MCF 10A (cell line): ENCODE measurements around the gene MAN1A1. TPM values are rescaled to one million over a fixed set of nuclear protein-coding genes. Genes with fewer than 3 reads are reported as not detected.

Source experiments
- BruUV-seq: library from RNA; stranded (reverse); fragments of 400-500 nt; replicated peaks from 2 replicates; lab custom pipeline; 2021; lab: Mats Ljungman, UMichigan
- CTCF ChIA-PET: fragments of 300-600 bp; sonication (Branson Sonifier 250); formaldehyde crosslinking; extraction: SDS; loops from one replicate; lab custom pipeline; 2021; ENCODE audit warnings: antibody characterized with exemption, inconsistent platforms; lab: Yijun Ruan, JAX
- POLR2A ChIA-PET: fragments of 300-600, 350-650 bp; sonication (Branson Sonifier 250); formaldehyde crosslinking; extraction: SDS; loops from one replicate; lab custom pipeline; 2020; ENCODE audit warnings: antibody characterized with exemption, inconsistent platforms; lab: Yijun Ruan, JAX
- DNase-seq: peaks from one replicate; pipeline ENCODE4 v3.0.0-alpha.2; 2018; ENCODE audit not compliant: unreplicated experiment
- H3K27ac Mint-ChIP-seq: one replicate; pipeline ENCODE4 v1.8.0; 2022; ENCODE audit warnings: mild to moderate bottlenecking, low read depth, mixed read lengths; ENCODE audit not compliant: unreplicated experiment
- H3K27me3 Mint-ChIP-seq: one replicate; pipeline ENCODE4 v1.8.0; 2022; ENCODE audit warnings: mixed read lengths; ENCODE audit not compliant: insufficient read depth, unreplicated experiment
- H3K36me3 Mint-ChIP-seq: one replicate; pipeline ENCODE4 v1.8.0; 2022; ENCODE audit warnings: mild to moderate bottlenecking, moderate library complexity, mixed read lengths; ENCODE audit not compliant: insufficient read depth, unreplicated experiment
- H3K4me1 Mint-ChIP-seq: one replicate; pipeline ENCODE4 v1.8.0; 2022; ENCODE audit warnings: mixed read lengths; ENCODE audit not compliant: insufficient read depth, unreplicated experiment
- H3K4me3 Mint-ChIP-seq: one replicate; pipeline ENCODE4 v1.8.0; 2022; ENCODE audit warnings: mild to moderate bottlenecking, moderate library complexity, mixed read lengths; ENCODE audit not compliant: unreplicated experiment
- H3K9me3 Mint-ChIP-seq: one replicate; pipeline ENCODE4 v1.8.0; 2022; ENCODE audit warnings: mixed read lengths; ENCODE audit not compliant: unreplicated experiment
- intact Hi-C: fragments of 100-400 bp; cut with micrococcal nuclease; formaldehyde crosslinking; loops from 2 replicates; pipeline ENCODE4 v1.14.1; 2022
- total RNA-seq: library from RNA; stranded (reverse); gene quantifications from 2 replicates; pipeline ENCODE4 v1.2.3, GENCODE V29; 2022
- TF ChIP-seq, protein P1 (sequence below): fragments of 200-600 bp; IDR thresholded peaks from one replicate; pipeline ENCODE4 v1.8.0; 2022; ENCODE audit warnings: antibody characterized with exemption, mild to moderate bottlenecking; ENCODE audit not compliant: unreplicated experiment

MAN1A1 gene
- total RNA-seq, 1 experiment from 2014 or later: 1.3 TPM

DNA sequence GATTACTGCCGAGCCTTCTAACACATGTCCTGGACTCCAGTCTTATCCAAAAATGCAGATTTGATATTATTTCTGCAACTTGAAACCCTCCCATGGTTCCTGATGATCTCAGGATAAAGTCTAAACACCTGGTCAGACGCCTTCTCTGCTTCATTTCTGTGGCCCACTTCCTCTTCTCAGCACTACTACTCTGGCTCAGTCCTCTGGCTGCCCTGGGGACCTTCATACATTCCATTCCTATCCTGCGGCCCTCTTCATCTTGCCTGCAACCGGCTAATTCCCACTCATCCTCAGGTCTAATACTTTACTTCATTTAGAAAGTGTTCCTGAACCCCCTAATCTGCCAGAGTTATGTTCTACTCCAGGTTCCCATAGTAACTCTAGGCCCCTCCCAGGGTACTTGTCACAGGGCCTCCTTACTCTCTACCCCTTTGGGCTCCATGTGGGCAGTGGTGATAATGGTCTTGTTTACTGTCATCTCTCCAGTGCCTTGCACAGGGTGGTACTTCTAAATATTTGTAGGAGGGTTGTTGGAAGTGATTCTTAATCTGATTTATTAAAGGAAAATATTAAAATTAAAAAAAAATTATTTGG, 18.9 kb downstream of the MAN1A1 start:
- H3K4me1 Mint-ChIP-seq: no peaks in the 10 kb centered on the region
- no TSS peak for BruUV-seq
- no peaks in the 10 kb centered on the region for H3K9me3 Mint-ChIP-seq
- H3K27ac Mint-ChIP-seq: no peak overlapping the region
- POLR2A ChIA-PET: no interaction called here
- no peak for DNase-seq
- no peaks in the 10 kb centered on the region for H3K36me3 Mint-ChIP-seq
- no peak overlapping the region for H3K4me3 Mint-ChIP-seq
- intact Hi-C loops: loop anchor here (5.0 kb wide), 2 partner anchors 747 to 1497 kb away; no protein-coding TSS in a partner anchor
- TF ChIP-seq, protein P1, sequence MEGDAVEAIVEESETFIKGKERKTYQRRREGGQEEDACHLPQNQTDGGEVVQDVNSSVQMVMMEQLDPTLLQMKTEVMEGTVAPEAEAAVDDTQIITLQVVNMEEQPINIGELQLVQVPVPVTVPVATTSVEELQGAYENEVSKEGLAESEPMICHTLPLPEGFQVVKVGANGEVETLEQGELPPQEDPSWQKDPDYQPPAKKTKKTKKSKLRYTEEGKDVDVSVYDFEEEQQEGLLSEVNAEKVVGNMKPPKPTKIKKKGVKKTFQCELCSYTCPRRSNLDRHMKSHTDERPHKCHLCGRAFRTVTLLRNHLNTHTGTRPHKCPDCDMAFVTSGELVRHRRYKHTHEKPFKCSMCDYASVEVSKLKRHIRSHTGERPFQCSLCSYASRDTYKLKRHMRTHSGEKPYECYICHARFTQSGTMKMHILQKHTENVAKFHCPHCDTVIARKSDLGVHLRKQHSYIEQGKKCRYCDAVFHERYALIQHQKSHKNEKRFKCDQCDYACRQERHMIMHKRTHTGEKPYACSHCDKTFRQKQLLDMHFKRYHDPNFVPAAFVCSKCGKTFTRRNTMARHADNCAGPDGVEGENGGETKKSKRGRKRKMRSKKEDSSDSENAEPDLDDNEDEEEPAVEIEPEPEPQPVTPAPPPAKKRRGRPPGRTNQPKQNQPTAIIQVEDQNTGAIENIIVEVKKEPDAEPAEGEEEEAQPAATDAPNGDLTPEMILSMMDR: no peak
- CTCF ChIA-PET: no interaction called here
- no peaks in the 10 kb centered on the region for H3K27me3 Mint-ChIP-seq

DNA sequence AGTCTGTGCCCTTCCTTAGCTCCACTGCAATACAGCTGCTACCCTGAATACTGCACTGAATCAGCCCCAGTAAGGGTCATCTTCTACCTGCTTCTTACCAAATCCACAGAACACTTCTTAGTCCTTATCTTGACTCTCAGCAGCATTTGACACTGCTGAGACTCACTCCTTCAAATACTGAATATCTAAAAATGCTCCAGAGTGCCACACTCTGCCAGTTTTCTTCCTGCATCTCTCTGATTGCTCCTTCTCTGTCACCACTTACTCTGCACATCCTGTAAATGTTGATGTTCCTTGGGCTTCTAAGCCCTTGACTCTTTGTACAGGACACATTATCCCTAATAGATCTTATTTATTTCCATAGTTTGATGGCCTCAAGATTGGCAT, 19.8 kb downstream of the MAN1A1 start:
- no TSS peak for BruUV-seq
- H3K36me3 Mint-ChIP-seq: no peaks in the 10 kb centered on the region
- no peaks in the 10 kb centered on the region for H3K9me3 Mint-ChIP-seq
- TF ChIP-seq, protein P1: no peak
- H3K4me1 Mint-ChIP-seq: no peaks in the 10 kb centered on the region
- no peak for DNase-seq
- H3K27me3 Mint-ChIP-seq: no peaks in the 10 kb centered on the region
- H3K4me3 Mint-ChIP-seq: no peak overlapping the region
- ChIA-PET POLR2A (no interaction called here), CTCF (no interaction called here)
- no peak overlapping the region for H3K27ac Mint-ChIP-seq
- intact Hi-C loops: loop anchor here (5.0 kb wide), 2 partner anchors 748 to 1498 kb away; no protein-coding TSS in a partner anchor

DNA sequence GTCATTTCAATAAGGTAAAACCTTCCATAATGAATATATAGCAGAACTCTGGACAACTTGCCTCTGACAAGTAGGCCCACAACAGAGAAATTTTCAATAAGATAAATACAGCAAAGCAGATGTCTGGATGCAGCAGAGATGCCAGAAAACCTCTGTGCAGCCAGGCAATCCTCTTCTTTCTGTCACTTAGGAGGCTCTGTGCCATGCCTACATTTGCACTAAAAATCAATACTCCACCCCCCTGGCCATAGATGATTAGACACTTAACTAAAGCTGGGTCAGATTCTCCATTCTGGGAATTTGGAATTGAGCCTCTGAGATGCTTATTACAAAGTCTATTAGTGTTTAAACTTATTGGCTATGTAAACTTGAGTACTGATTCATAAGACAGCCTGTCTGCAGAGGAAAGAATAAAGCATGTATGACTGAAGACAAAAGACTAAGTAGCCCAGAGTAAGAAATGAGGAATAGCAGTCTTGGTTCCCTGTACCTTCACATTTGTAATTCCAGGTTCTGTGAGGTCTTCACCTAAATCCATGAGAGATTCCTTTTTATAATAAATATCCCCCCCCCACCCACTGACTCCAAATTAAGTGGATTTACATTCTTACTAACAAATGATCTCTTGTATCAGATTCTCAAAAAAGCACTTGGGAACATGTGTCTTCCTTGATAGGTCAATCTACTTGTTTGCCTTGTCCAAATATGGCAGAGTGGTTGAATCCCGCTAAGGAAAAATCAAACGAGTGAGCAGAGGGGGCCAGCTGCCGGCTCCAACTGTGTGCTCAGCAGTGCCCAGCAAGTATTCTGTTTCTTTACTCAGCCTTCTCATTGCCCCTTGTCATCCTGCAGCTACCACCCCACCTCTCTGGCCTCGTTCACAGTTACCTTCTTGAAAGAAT, 20.4 kb downstream of the MAN1A1 start:
- no peaks in the 10 kb centered on the region for H3K9me3 Mint-ChIP-seq

More for the DNA sequence above, 20.4 kb downstream of the MAN1A1 start:
- TF ChIP-seq, protein P1: no peak
- no TSS peak for BruUV-seq
- Mint-ChIP-seq H3K27me3 (no peaks in the 10 kb centered on the region), H3K4me3 (no peak overlapping the region), H3K27ac (no peak overlapping the region), H3K36me3 (no peaks in the 10 kb centered on the region), H3K4me1 (no peaks in the 10 kb centered on the region)
- no peak for DNase-seq
- intact Hi-C loops: no loop called here
- POLR2A ChIA-PET: no interaction called here
- CTCF ChIA-PET: interaction anchor here (0.6 kb wide), 2 partner anchors 11 to 752 kb away, joined by 3 to 6 read pairs; no protein-coding TSS in a partner anchor
